ENCODE measurements around the gene ADCY4.

The ADCY4 gene

GRCh38 chr14:24296341-24297157, 38.3 kb downstream of the ADCY4 start:
- peak; percentile 68 to 75 for DNase-seq

DNA sequence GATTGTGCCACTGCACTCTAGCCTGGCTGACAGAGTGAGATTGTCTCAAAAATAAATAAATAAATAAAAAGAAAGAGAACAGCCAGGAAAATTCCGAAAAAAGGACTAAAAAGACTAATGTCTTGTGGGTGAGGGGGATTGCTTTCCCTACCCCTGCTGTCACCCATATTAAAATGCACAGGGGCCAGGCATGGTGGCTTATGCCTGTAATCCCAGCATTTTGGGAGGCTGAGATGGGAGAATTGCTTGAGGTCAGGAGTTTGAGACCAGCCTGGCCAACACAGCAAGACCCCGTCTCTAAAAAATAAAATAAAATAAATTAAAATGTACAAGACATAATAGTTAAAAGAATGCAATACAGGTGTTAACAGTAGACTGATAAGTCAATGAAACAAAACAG, 41.3 kb downstream of the ADCY4 start:
- DNase-seq, result no peak

DNA sequence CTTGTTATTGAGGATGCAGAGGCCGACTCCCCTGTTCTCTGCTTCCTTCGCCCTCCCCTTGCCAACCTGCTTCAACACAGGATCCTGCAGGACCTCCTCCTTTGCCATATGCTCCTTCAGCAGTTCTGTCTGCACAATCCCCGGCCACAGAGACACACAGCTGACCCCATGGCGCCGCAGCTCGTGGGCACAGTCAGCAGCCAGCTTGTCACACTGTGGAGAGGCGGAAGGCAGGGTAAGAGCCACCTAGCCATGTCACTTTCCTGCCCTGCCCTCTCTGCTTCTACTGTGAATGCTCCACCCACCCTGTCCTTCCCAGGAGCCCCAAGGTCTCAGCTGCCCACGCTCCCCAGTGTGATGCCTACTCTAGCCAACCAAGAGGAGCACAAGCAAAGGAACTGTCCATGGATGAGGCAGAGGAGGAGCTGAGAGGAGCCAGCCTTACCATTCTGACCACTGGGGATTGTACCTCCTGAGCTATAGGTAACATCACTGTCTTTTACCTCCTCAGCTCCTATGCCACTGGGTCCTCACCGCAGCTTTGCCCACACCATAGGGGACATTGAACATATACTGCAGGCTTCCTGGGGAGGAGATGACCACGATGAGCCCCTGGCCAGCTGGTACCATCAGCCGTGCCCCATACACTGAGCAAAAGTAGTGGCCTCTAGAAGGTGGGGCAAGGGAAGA, 42.6 kb downstream of the ADCY4 start:
- no peak for DNase-seq

- no peak for DNase-seq
These were observed 43.3 kb downstream of the ADCY4 start for GRCh38 chr14:24291446-24292117.

- no peak for DNase-seq
These were observed 44.1 kb downstream of the ADCY4 start for GRCh38 chr14:24290746-24291145.

DNA sequence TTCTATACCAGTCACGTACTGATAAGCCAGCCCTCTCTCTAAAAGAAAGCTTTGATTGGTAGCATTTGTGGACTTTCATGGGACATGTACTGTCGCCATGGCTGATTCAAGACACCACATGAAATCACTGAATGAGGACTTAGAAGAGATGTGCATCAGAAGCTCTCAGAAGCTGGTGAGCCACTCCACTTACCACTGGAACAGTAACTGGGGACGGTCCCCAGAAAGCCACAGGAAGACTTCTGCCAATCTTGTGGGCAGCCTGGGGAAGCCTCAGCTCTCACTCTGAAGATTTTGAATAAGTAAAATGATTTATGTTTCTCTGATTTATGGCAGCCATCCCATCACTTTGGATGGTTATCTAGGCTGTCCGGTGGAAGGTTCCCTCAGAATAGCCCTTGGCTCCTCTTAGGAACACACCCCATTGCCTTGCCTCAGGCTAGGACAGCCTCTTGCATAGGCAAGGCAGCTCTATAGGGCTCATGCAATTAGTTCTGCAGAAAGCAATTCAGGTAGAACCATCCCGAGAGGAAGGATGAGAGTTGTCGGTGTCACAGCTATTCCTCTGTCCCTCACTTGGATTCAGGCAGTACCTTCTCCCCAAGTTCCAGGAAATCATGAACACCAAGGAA, 45.1 kb downstream of the ADCY4 start:
- no peak for DNase-seq

GRCh38 chr14:24286996-24287395, 47.9 kb downstream of the ADCY4 start:
- no peak for DNase-seq

- no peak for DNase-seq
These were observed 49.5 kb downstream of the ADCY4 start for GRCh38 chr14:24285351-24285750.

DNA sequence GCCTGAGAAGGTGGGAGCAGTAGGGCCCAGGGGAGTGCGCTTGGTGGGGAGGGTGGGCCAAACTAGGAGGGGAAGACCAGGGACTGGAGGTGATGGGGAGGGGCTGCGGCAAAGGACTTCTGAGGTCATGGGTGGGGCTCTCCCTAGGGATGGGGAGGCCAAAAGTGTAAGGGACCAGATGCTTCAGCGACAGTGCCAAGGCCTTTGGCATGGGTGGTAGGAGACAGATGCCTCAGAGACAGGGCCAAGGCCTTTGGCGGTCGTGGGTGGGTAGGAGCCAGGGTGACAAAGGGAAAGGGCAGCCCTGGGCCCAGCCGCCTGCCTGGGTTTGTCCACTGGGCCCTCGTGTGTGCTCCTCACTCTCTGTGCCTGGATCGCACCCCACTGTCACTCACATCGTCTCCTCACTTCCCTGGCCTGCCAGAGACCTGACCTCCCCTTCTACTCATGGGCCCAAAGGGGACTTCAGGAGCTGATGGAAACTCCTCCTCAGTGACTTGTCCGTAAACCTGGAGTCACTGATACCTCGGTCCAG, 50.3 kb downstream of the ADCY4 start:
- DNase-seq, result no peak

GRCh38 chr14:24283796-24284460, 50.9 kb downstream of the ADCY4 start:
- DNase-seq, result no peak

GRCh38 chr14:24282736-24283135, 52.1 kb downstream of the ADCY4 start:
- DNase-seq, result no peak

GRCh38 chr14:24281636-24282035, 53.2 kb downstream of the ADCY4 start:
- DNase-seq, result no peak

DNA sequence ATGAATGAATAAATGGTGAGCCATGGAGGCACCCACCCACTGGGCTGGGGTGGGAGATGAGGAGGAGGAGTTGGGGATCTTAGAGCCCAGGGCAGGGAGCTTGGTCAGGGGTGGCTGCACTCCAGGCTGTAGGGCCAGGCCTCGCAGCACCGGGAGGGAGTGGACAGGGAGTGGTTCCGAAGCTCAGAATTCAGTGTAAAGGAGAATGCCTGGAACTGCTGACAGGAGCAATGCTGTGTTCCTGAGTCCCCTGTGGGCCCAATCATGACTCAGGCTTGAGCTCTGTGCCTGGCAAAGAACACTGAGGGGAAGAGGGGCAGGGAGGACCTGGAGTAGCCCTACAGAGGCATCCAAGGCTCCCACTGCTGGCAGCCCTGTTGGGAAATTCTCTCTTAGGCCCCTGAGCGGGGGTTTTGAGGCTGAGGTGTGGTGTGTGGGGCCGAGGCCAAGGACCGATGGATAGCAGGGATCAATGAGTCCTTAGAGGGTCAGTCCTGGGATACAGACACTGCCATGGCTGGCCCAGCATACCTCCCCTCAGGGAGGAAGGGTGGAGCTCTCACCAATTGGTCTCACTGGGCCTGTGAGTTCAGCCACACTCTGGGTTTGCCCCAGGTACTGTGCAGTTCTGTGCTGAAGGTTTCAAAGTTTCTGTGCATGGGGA, 53.9 kb downstream of the ADCY4 start:
- no peak for DNase-seq

GRCh38 chr14:24279301-24280186, 55.3 kb downstream of the ADCY4 start:
- no peak for DNase-seq

GRCh38 chr14:24278424-24278823, 56.4 kb downstream of the ADCY4 start:
- no peak for DNase-seq

- no peak for DNase-seq
These were observed 57.1 kb downstream of the ADCY4 start for GRCh38 chr14:24277606-24278321.

DNA sequence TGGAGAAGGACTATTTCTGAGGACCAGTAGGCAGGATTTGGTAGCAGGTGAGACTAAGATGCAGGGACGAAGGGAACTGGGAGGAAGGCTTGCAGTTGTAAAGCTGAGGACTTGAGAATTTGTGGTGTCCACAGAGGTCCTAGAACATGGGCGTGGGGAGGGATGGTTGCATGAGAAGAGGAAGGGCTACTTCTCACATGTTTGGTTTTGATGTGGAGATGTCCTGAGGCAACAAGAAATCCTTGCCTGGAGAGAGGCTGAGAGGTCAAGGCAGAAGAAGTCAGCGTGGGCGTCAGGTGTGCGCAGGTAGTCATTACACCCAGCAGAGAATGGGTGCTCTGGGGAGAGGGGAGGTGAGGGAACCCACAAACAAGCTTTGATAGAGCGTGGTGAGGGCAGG, 57.8 kb downstream of the ADCY4 start:
- no peak for DNase-seq

GRCh38 chr14:24274101-24274543, 60.7 kb downstream of the ADCY4 start:
- DNase-seq, result no peak

DNA sequence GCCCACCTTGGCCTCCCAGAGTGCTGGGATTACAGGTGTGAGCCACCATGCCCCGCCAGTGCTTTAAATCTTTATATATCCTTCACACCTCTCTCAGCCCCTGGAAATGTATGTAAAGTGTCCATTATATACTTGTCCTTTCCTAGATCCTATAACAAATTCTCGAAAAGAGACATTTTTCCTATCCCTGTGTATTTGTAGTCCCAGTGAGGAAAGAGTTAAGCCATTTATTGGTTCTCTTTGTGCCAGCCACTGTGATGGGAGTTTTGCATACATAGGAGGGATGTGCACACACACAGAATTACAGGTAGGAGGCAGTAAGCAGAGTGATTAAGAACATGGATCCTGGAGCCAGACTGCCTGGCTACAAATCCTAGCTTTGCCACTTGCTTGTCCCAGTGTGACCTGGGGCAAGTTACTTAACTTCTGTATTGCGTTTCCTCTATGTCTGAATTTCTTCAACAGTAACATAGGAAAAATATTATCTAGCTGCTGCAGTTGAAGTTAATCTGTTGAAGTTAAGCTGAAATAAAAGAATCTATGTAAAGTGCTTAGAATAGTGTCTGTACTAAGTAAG, 61.4 kb downstream of the ADCY4 start:
- DNase-seq, result peak in 1 of 2 experiments; percentile 39

DNA sequence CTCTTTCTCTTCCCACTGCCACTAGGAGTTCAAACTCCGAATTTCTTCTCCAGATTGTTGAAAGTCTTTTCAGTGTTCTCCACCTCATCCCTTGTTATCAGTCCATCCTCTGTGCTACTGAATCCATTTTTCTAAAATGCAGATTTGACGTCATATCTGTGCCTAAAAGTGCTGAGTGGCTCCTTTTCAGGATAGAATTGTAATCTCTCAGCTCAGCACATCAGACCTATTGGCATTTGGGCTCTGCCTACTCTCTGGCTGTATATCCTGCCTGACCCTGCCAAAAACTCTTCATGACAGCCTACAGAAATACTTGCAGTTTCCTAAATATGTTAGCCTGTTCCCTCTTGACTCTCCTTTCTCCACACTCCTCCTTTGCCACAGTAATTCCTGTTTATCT, 62.4 kb downstream of the ADCY4 start:
- no peak for DNase-seq

Measured in NCI-H524 (cell line).